PC-9 (cell line): Measurements from ENCODE around the gene TFAP2A.

Source experiments
- CTCF ChIP-seq: fragments of 200-600 bp; sonication (generic); conservative IDR thresholded peaks from 2 replicates; pipeline ENCODE4 v1.6.1; 2017; ENCODE audit warnings: mixed run types, antibody characterized with exemption, mild to moderate bottlenecking, moderate library complexity
- EZH2 ChIP-seq: fragments of 200-600 bp; sonication (generic); IDR thresholded peaks from 2 replicates; pipeline ENCODE4 v1.8.0; 2017; ENCODE audit warnings: antibody characterized with exemption, low read depth

- TF ChIP-seq CTCF = no peak
- no peak for TF ChIP-seq EZH2
These were observed 59.7 kb downstream of the TFAP2A start for GRCh38 chr6:10355115-10355702.
